ENCODE results near the gene SLC25A39. TPM values are rescaled to one million over a fixed set of nuclear protein-coding genes. Genes with fewer than 3 reads are reported as not detected.

The SLC25A39 gene
- total and polyA plus RNA-seq, 10 donors, result 76.1 to 214 (median 105) TPM

DNA sequence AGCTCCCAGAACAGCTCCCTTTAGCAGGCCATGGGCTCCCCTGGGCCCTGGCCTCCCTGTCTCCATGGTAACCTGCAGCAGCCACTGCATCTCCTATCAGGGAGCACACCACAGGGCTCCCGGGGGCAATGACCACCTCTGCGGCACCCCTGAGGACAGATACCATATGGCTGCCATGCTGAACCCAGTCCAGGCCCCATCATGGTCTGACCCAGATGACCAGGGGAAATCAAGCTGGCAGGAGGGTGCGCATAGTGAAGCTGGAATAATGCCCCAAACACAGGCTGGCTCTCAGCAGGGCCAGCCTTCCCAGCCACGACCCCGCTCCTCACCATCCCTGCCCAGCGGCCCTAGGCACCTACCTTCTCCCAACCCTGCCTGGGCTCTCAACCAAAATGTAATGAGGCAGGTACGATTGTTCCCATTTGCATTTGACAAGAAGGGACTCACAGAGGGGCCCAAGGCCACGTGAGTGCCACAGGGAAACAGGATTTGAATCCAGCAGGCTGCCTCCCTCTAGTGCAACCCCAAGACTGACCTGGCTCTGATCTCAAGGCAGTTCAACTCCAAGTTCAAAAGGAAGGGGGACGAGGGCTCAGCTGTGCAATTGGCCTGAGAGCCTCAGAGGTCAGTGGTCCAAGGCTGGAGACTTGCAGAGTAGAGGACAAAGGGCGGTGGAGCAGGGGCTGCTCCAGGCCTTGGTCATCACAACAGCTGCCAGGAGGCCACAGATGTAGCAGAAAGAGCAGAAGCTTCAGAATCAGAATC, 13.8 kb downstream of the SLC25A39 start:
- DNase-seq, result peak; percentile 62
- H3K27me3 ChIP-seq (replicated peaks in 1 of 7), result peaks cover 0 to 87% (median 34%) of the 10 kb centered on the region in 7 donors
- TF ChIP-seq, protein P1, sequence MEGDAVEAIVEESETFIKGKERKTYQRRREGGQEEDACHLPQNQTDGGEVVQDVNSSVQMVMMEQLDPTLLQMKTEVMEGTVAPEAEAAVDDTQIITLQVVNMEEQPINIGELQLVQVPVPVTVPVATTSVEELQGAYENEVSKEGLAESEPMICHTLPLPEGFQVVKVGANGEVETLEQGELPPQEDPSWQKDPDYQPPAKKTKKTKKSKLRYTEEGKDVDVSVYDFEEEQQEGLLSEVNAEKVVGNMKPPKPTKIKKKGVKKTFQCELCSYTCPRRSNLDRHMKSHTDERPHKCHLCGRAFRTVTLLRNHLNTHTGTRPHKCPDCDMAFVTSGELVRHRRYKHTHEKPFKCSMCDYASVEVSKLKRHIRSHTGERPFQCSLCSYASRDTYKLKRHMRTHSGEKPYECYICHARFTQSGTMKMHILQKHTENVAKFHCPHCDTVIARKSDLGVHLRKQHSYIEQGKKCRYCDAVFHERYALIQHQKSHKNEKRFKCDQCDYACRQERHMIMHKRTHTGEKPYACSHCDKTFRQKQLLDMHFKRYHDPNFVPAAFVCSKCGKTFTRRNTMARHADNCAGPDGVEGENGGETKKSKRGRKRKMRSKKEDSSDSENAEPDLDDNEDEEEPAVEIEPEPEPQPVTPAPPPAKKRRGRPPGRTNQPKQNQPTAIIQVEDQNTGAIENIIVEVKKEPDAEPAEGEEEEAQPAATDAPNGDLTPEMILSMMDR (IDR thresholded peaks at IDR 0.05 in 8 of 11, conservative IDR thresholded peaks at IDR 0.05 in 3 of 11), result no peak
- no peak for TF ChIP-seq POLR2AphosphoS5 (IDR thresholded peaks at IDR 0.05)
- TF ChIP-seq POLR2A (IDR thresholded peaks at IDR 0.05), result no peak
- peaks cover 20 to 43% (median 35%) of the 10 kb centered on the region in 6 donors for H3K4me1 ChIP-seq
- H3K36me3 ChIP-seq, result no peaks in the 10 kb centered on the region
- WGBS, 5 donors, result 74 to 87% (median 81%) methylated on average over 9 to 10 of the region's 10 CpGs
- intact Hi-C loops (cut with DNase I; ENCODE audit: low total_unique reads), result no loop called here
- no peak overlapping the region for H3K4me3 ChIP-seq
- no peaks in the 10 kb centered on the region for H3K9me3 ChIP-seq
- H3K27ac ChIP-seq, result no peak overlapping the region

DNA sequence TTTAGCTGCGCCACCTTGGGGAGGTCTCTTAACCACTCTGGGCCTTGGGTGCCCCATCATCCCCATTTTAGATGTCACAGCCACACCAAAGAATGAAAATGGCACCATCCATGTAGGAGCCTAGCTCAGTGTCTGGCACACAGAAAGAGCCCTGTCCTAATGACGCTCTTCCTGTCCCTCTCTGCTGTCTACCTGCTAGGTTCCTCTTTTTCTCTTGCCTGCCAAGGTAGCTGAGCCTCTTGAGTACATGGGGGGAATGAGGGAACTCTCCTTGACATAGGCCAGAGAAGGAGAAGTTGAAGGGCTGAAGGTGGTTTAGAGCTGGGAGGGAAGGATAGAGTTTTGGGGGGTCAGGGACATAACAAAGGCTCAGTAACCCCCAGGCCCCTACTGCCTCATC, 14.4 kb downstream of the SLC25A39 start:
- WGBS, 5 donors, result 77 to 84% (median 82%) methylated on average over 2 of the region's 2 CpGs
- Histone ChIP-seq H3K27ac (no peak overlapping the region), H3K36me3 (no peaks in the 10 kb centered on the region), H3K4me3 (no peak overlapping the region), H3K27me3 (replicated peaks in 1 of 7) (peaks cover 0 to 87% (median 29%) of the 10 kb centered on the region in 7 donors), H3K4me1 (peaks cover 18 to 37% (median 29%) of the 10 kb centered on the region in 6 donors), H3K9me3 (no peaks in the 10 kb centered on the region)
- no peak for DNase-seq
- TF ChIP-seq POLR2A (IDR thresholded peaks at IDR 0.05), result no peak
- TF ChIP-seq, protein P1 (IDR thresholded peaks at IDR 0.05 in 8 of 11, conservative IDR thresholded peaks at IDR 0.05 in 3 of 11), result no peak
- TF ChIP-seq POLR2AphosphoS5 (IDR thresholded peaks at IDR 0.05), result no peak
- intact Hi-C loops (cut with DNase I; ENCODE audit: low total_unique reads), result no loop called here

DNA sequence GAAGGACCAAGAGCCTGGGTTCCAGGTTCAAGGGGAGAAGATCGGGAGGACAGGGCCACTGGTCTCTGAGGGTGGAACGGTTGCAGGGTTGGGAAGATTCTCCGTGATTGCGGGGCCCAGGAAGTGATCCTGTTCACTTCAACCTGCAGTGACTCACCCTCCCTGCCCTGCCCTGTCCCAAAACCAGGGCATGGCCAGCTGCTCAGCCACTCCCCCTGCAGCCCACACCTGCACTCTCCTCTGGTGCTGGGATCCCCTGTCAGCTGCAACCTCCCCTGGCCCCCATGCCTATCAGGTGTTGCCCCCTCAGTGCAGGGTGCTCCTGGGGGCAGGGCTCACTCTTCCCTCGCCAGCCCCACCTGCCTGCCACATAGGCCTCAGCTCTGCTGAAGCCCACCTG, 15.2 kb downstream of the SLC25A39 start:
- Histone ChIP-seq H3K36me3 (no peaks in the 10 kb centered on the region), H3K4me3 (peak overlapping the region in 2 of 8 donors; percentile 38 to 65), H3K4me1 (peaks cover 16 to 30% (median 22%) of the 10 kb centered on the region in 6 donors), H3K27ac (no peak overlapping the region), H3K9me3 (no peaks in the 10 kb centered on the region), H3K27me3 (replicated peaks in 1 of 7) (peaks cover 0 to 87% (median 22%) of the 10 kb centered on the region in 7 donors)
- WGBS, 5 donors, result 54 to 74% (median 71%) methylated on average over 5 of the region's 5 CpGs
- intact Hi-C loops (cut with DNase I; ENCODE audit: low total_unique reads), result no loop called here
- peak; percentile 60 for DNase-seq
- TF ChIP-seq POLR2AphosphoS5 (IDR thresholded peaks at IDR 0.05) (no peak), POLR2A (IDR thresholded peaks at IDR 0.05) (no peak)
- TF ChIP-seq, protein P1 (IDR thresholded peaks at IDR 0.05 in 8 of 11, conservative IDR thresholded peaks at IDR 0.05 in 3 of 11), result no peak

DNA sequence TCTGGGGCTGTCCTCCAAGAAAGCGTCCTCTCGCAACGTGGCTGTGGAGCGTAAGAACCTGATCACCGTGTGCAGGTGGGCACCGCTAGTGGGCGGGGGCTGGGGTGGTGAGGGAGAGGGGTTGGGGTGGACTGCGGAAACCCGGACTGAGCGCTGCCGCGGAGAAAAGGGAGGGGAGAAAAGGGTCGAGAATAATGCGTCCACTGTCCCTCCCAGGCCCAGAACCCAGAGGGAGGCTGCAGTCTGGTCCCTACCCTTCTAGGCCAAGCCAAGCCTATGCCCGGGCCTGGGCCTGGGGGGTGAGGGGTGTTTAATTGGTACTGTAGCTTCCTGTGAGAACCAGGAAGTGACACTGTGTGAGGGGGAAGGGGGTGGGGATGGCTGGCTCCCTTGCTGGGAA, 15.8 kb downstream of the SLC25A39 start:
- 1 to 5% (median 5%) methylated on average over 15 of the region's 15 CpGs for WGBS, 5 donors
- Histone ChIP-seq H3K27ac (no peak overlapping the region), H3K9me3 (no peaks in the 10 kb centered on the region), H3K4me3 (peak overlapping the region in 7 of 8 donors; percentile 14 to 65 (median 38)), H3K27me3 (replicated peaks in 1 of 7) (peaks cover 0 to 87% (median 16%) of the 10 kb centered on the region in 7 donors), H3K4me1 (peaks cover 16 to 25% (median 21%) of the 10 kb centered on the region in 6 donors), H3K36me3 (no peaks in the 10 kb centered on the region)
- intact Hi-C loops (cut with DNase I; ENCODE audit: low total_unique reads), result no loop called here
- no peak for TF ChIP-seq POLR2AphosphoS5 (IDR thresholded peaks at IDR 0.05)
- no peak for TF ChIP-seq POLR2A (IDR thresholded peaks at IDR 0.05)
- TF ChIP-seq, protein P1 (IDR thresholded peaks at IDR 0.05 in 8 of 11, conservative IDR thresholded peaks at IDR 0.05 in 3 of 11), result no peak
- peak; percentile 76 for DNase-seq
